ENCODE data around the gene SESTD1. TPM values are rescaled to one million over a fixed set of nuclear protein-coding genes. Genes with fewer than 3 reads are reported as not detected.

SESTD1 gene
- total and polyA plus RNA-seq, 2 of the 8 experiments (the other 6 are each of a cell fraction or from before 2014, with no cell fraction given): 5.2 to 49.6 TPM

- Histone ChIP-seq H4K8ac (ENCODE audit: extremely low read depth, insufficient read depth, low read length) (no peak overlapping the region), H3K23ac (ENCODE audit: insufficient read length) (no peak overlapping the region), H2BK20ac (ENCODE audit: low read length) (no peak overlapping the region), H4K5ac (ENCODE audit: insufficient read length, low read depth, low read length) (no peak overlapping the region), H3K4ac (replicated peaks; ENCODE audit: insufficient read length, low read depth, low read length) (no peak overlapping the region), H3K4me2 (ENCODE audit: insufficient read depth in 1 of 2, low read depth in 2 of 2, low read length in 2 of 2) (no peak overlapping the region), H4K20me1 (replicated peaks in 1 of 2; ENCODE audit: control insufficient read depth in 1 of 2, insufficient read depth in 2 of 2, low read length in 2 of 2) (no peaks in the 10 kb centered on the region), H3K27me3 (replicated peaks in 1 of 4; ENCODE audit: control insufficient read depth in 3 of 4, extremely low read depth in 1 of 4, insufficient read depth in 3 of 4, low read length in 3 of 4) (no peaks in the 10 kb centered on the region), H3K14ac (ENCODE audit: insufficient read length) (no peak overlapping the region), H3K27ac (ENCODE audit: low read depth, low read length) (no peak overlapping the region), H3K36me3 (ENCODE audit: control insufficient read depth in 2 of 4, insufficient read depth in 4 of 4, low read length in 3 of 4) (no peaks in the 10 kb centered on the region), H3K56ac (replicated peaks; ENCODE audit: insufficient read length, low read depth, low read length) (no peak overlapping the region), H2BK120ac (replicated peaks; ENCODE audit: low read depth, low read length) (no peak overlapping the region), H3K23me2 (ENCODE audit: low read depth, low read length) (no peaks in the 10 kb centered on the region), H3K18ac (ENCODE audit: extremely low read depth, low read length) (no peak overlapping the region), H4K91ac (replicated peaks; ENCODE audit: insufficient read length, low read length) (no peak overlapping the region), H3K79me2 (ENCODE audit: control insufficient read depth in 1 of 2, insufficient read depth in 2 of 2, low read length in 2 of 2) (no peaks in the 10 kb centered on the region), H2BK12ac (ENCODE audit: low read depth, low read length) (no peak overlapping the region), H3K9ac (replicated peaks in 1 of 4; ENCODE audit: extremely low read depth in 1 of 4, low read depth in 3 of 4, low read length in 3 of 4) (no peak overlapping the region), H3K79me1 (ENCODE audit: low read depth, low read length) (no peaks in the 10 kb centered on the region), H2BK5ac (ENCODE audit: low read depth, low read length) (no peak overlapping the region), H2AK5ac (ENCODE audit: low read depth, low read length) (no peak overlapping the region), H2BK15ac (ENCODE audit: low read length) (no peak overlapping the region), H3K9me3 (ENCODE audit: insufficient read depth in 2 of 2, low read depth in 1 of 2, low read length in 1 of 2) (no peaks in the 10 kb centered on the region), H2AFZ (ENCODE audit: low read length) (no peak overlapping the region), H3K4me1 (replicated peaks in 1 of 4; ENCODE audit: control insufficient read depth in 3 of 4, insufficient read depth in 4 of 4, low read length in 3 of 4) (no peaks in the 10 kb centered on the region; a peak in 1 of 7 replicates), H3K4me3 (ENCODE audit: extremely low read depth in 1 of 4, insufficient read depth in 2 of 4, low read depth in 3 of 4, low read length in 4 of 4) (no peak overlapping the region)
- DNase-seq (ENCODE audit: low read depth in 1 of 2, low spot score in 2 of 2) (no peak), FAIRE-seq (no peak)
- 89% methylated on average over 3 of the region's 3 CpGs; no CpG with 5 or more reads in 1 of the 2 experiments for WGBS, 2 experiments (ENCODE audit: extremely low coverage in 1 of 2, insufficient coverage in 1 of 2, insufficient read length in 1 of 2, insufficient replicate concordance in 2 of 2, low coverage in 1 of 2, low lambda C conversion rate in 2 of 2, missing lambda C conversion rate in 1 of 2)
- CTCF ChIA-PET (ENCODE audit: partially characterized antibody): no interaction called here
- POLR2A ChIA-PET (ENCODE audit: partially characterized antibody): no interaction called here
- TF ChIP-seq EGR1 (IDR thresholded peaks at IDR 0.05; ENCODE audit: borderline replicate concordance, low read depth, low read length) (no peak), TAF1 (IDR thresholded peaks at IDR 0.05; ENCODE audit: low read depth, low read length) (no peak), SIRT6 (IDR thresholded peaks at IDR 0.05; ENCODE audit: low read length) (no peak), CREB1 (IDR thresholded peaks at IDR 0.05) (no peak), SP2 (IDR thresholded peaks at IDR 0.05; ENCODE audit: low read length) (no peak), POLR2A (IDR thresholded peaks at IDR 0.05; ENCODE audit: control extremely low read depth in 1 of 2, low read depth in 2 of 2, low read length in 2 of 2) (no peak), SP1 (IDR thresholded peaks at IDR 0.05; ENCODE audit: low read depth, low read length) (no peak), CBX8 (IDR thresholded peaks at IDR 0.05; ENCODE audit: borderline replicate concordance, low read depth, low read length) (no peak), CHD2 (IDR thresholded peaks at IDR 0.05; ENCODE audit: low read length) (no peak), E2F6 (IDR thresholded peaks at IDR 0.05) (no peak), MAFK (IDR thresholded peaks at IDR 0.05; ENCODE audit: low read depth, low read length) (no peak), RXRA (IDR thresholded peaks at IDR 0.05; ENCODE audit: insufficient read depth, low read depth, low read length) (no peak), KDM1A (IDR thresholded peaks at IDR 0.05; ENCODE audit: borderline replicate concordance, low read length) (no peak), NRF1 (IDR thresholded peaks at IDR 0.05; ENCODE audit: low read depth, low read length) (no peak)
Measured at GRCh38 chr2:179277429-179278196, 13.0 kb upstream of the SESTD1 start.
